Endothelial cell of umbilical vein (primary cell): Measurements from ENCODE around the gene PFKFB3. TPM values are rescaled to one million over a fixed set of nuclear protein-coding genes. Genes with fewer than 3 reads are reported as not detected.
"Not testable (repeated sequence)": the region's sequence is repeated elsewhere in the genome, so short reads cannot be mapped to it uniquely, and the experiment has no call there.

Experiments used
- BruUV-seq: library from RNA; stranded (reverse); fragments of 400-500 nt; replicated peaks from 2 replicates; lab custom pipeline; 2021; lab: Mats Ljungman, UMichigan
- CTCF ChIA-PET: fragments of 300-600, 350-600 bp; sonication (Branson Sonifier 250); formaldehyde crosslinking; loops from one replicate; lab custom pipeline; 2021; ENCODE audit warnings: antibody characterized with exemption, inconsistent platforms; lab: Charles Lee
- POLR2A ChIA-PET: fragments of 300-600, 350-600 bp; sonication (Branson Sonifier 250); formaldehyde crosslinking; loops from one replicate; lab custom pipeline; 2021; ENCODE audit warnings: antibody characterized with exemption, inconsistent platforms; lab: Charles Lee
- DNase-seq: peaks from one replicate; pipeline ENCODE4 v3.0.0-alpha.2; 2011; ENCODE audit warnings: low read depth, low spot score
- FAIRE-seq: peaks from 2 replicates; lab custom pipeline; 2011; peaks lifted over from hg19 to GRCh38; lab: Jason Lieb, UNC
- H2AFZ ChIP-seq: 2 replicates; pipeline ENCODE4 v1.6.0; 2012; ENCODE audit warnings: low read depth, low read length, control low read depth, inconsistent platforms
- H3K27ac ChIP-seq: 2 replicates; pipeline ENCODE4 v1.5.1; 2011; ENCODE audit warnings: low read depth, mild to moderate bottlenecking, control low read depth, low read length, moderate library complexity; ENCODE audit not compliant: insufficient read depth
- H3K27me3 ChIP-seq, 2 experiments: 2 replicates each; pipeline versions ENCODE4 v1.6.0 to v1.6.1; 2011; ENCODE audit warnings: low read length in 2 of 2, mixed read lengths in 1 of 2; ENCODE audit not compliant: control insufficient read depth in 2 of 2, insufficient read depth in 2 of 2
- H3K36me3 ChIP-seq, 2 experiments: 2 replicates in 1 of 2; 3 replicates in 1 of 2; pipeline ENCODE4 v1.5.1; 2011; ENCODE audit warnings: low read length in 2 of 2, mild to moderate bottlenecking in 1 of 2, moderate library complexity in 1 of 2; ENCODE audit not compliant: control insufficient read depth in 2 of 2, insufficient read depth in 2 of 2; ENCODE audit errors: extremely low read depth in 1 of 2
- H3K4me1 ChIP-seq: 3 replicates; pipeline ENCODE4 v1.5.1; 2011; ENCODE audit warnings: mild to moderate bottlenecking, low read length; ENCODE audit not compliant: control insufficient read depth, insufficient read depth; ENCODE audit errors: extremely low read depth
- H3K4me2 ChIP-seq: 2 replicates; pipeline ENCODE4 v1.6.1; 2011; ENCODE audit warnings: low read length, control low read depth, mixed read lengths; ENCODE audit not compliant: insufficient read depth
- H3K4me3 ChIP-seq, 3 experiments: fragments of 200-600 bp in 1 of 3; sonication (generic), shearing (Covaris generic) in 1 of 3; replicated peaks in 1 of 3; 2 replicates each; pipeline ENCODE4 v1.5.1; 2011 to 2016; ENCODE audit warnings: control low read depth in 3 of 3, low read length in 3 of 3, mild to moderate bottlenecking in 2 of 3, inconsistent platforms in 1 of 3, low read depth in 1 of 3, moderate library complexity in 1 of 3; ENCODE audit not compliant: insufficient read depth in 1 of 3
- H3K79me2 ChIP-seq: 2 replicates; pipeline ENCODE4 v1.6.0; 2012; ENCODE audit warnings: low read length, inconsistent platforms; ENCODE audit not compliant: control insufficient read depth, insufficient read depth
- H3K9ac ChIP-seq: replicated peaks from 2 replicates; pipeline ENCODE3; 2011; ENCODE audit warnings: low read length, control low read depth; ENCODE audit not compliant: insufficient read depth; ENCODE audit errors: extremely low read depth
- H3K9me1 ChIP-seq: replicated peaks from 3 replicates; pipeline ENCODE4 v1.6.0; 2011; ENCODE audit warnings: mild to moderate bottlenecking, low read length; ENCODE audit not compliant: control insufficient read depth, insufficient read depth; ENCODE audit errors: extremely low read depth
- H3K9me3 ChIP-seq: replicated peaks from 2 replicates; pipeline ENCODE4 v1.5.1; 2012; ENCODE audit warnings: low read length, inconsistent platforms; ENCODE audit not compliant: control insufficient read depth, insufficient read depth
- H4K20me1 ChIP-seq: replicated peaks from 2 replicates; pipeline ENCODE3; 2011; ENCODE audit warnings: mild to moderate bottlenecking, low read length; ENCODE audit not compliant: control insufficient read depth, insufficient read depth; ENCODE audit errors: extremely low read depth
- EZH2 ChIP-seq: IDR thresholded peaks from 2 replicates; pipeline ENCODE4 v1.6.1; 2012; ENCODE audit warnings: borderline replicate concordance, low read depth, mild to moderate bottlenecking, moderate library complexity, low read length, inconsistent platforms; ENCODE audit not compliant: severe bottlenecking
- FOS ChIP-seq: IDR thresholded peaks from 2 replicates; pipeline ENCODE4 v1.6.1; 2011; ENCODE audit warnings: mild to moderate bottlenecking, low read length, moderate library complexity, borderline replicate concordance; ENCODE audit not compliant: insufficient read depth
- GATA2 ChIP-seq: IDR thresholded peaks from 2 replicates; pipeline ENCODE4 v1.7.0; 2011; ENCODE audit warnings: low read depth, mild to moderate bottlenecking, moderate library complexity, mixed read lengths, low read length; ENCODE audit not compliant: insufficient read length, insufficient read depth
- JUN ChIP-seq: IDR thresholded peaks from 2 replicates; pipeline ENCODE4 v1.6.1; 2011; ENCODE audit warnings: borderline replicate concordance, low read depth; ENCODE audit not compliant: insufficient read length, insufficient read depth
- MAX ChIP-seq: IDR thresholded peaks from 2 replicates; pipeline ENCODE4 v1.6.1; 2011; ENCODE audit not compliant: insufficient read depth, insufficient read length
- MYC ChIP-seq: IDR thresholded peaks from one replicate; pipeline ENCODE4 v1.6.1; 2011; ENCODE audit warnings: mild to moderate bottlenecking, low read depth, low read length
- POLR2A ChIP-seq: IDR thresholded peaks from 2 replicates; pipeline ENCODE4 v1.6.1; 2012; ENCODE audit warnings: low read depth, mild to moderate bottlenecking, control low read depth, low read length
- POLR2AphosphoS5 ChIP-seq: IDR thresholded peaks from 2 replicates; pipeline ENCODE4 v1.6.1; 2012; ENCODE audit warnings: low read depth, mild to moderate bottlenecking, control low read depth, low read length, moderate library complexity; ENCODE audit not compliant: insufficient read depth
- dilution Hi-C: fragments of 300-500 bp; cut with MboI; formaldehyde crosslinking; loops from one replicate; pipeline ENCODE4 v1.15.0; 2019; ENCODE audit warnings: low sequenced_read_pairs; ENCODE audit not compliant: extremely low pct_ligation_motif_present
- intact Hi-C: fragments of 100-400 bp; cut with micrococcal nuclease; formaldehyde crosslinking; loops from one replicate; pipeline ENCODE4 v1.10.0; 2022
- polyA plus RNA-seq, 4 experiments: library from polyadenylated mRNA; depleted of rRNA in 3 of 4; stranded (reverse) in 3 of 4; unstranded in 1 of 4; fragments of >200 nt; gene quantifications; 2 replicates each; pipeline versions ENCODE4 v1.2.1 to v1.2.3, GENCODE V29; 2011 to 2012; ENCODE audit warnings: missing spikeins in 1 of 4
- total RNA-seq: library from RNA; stranded (reverse); gene quantifications from 2 replicates; pipeline ENCODE4 v1.2.3, GENCODE V29; 2021
- TF ChIP-seq, protein P1 (sequence below), 2 donors: IDR thresholded peaks; 1 replicate in 1 of 2; 2 replicates in 1 of 2; pipeline ENCODE4 v1.5.1; 2011; ENCODE audit warnings: low read length in 2 of 2, mild to moderate bottlenecking in 2 of 2, moderate library complexity in 2 of 2, control low read depth in 1 of 2, inconsistent platforms in 1 of 2, low read depth in 1 of 2; ENCODE audit not compliant: insufficient read depth in 1 of 2; ENCODE audit errors: extremely low read depth in 1 of 2

Gene PFKFB3
- total and polyA plus RNA-seq, 2 donors (not counting 3 experiments of a cell fraction or from before 2014, with no cell fraction given), result 15.8 to 33.7 TPM

GRCh38 chr10:6204341-6205191, 1.8 kb downstream of the PFKFB3 start:
- dilution Hi-C loops (no loop called here), intact Hi-C loops (loop anchor here (2.0 to 5.0 kb wide), 3 partner anchors 34 to 257 kb away; no protein-coding TSS in a partner anchor)
- FAIRE-seq (peak; percentile 59), DNase-seq (peak; percentile 54)
- ChIA-PET POLR2A (interaction anchor here (0.6 to 1.3 kb wide), 2 partner anchors 12 to 197 kb away, joined by 8 to 9 read pairs; no protein-coding TSS in a partner anchor), CTCF (interaction anchor here (0.9 to 8.1 kb wide), 4 partner anchors 8 to 200 kb away, joined by 3 to 285 read pairs (median 4); no protein-coding TSS in a partner anchor)
- TSS peak; percentile 25 for BruUV-seq
- no peaks in the 10 kb centered on the region for H3K9me3 ChIP-seq
- no peaks in the 10 kb centered on the region for H4K20me1 ChIP-seq
- H3K27me3 ChIP-seq, result no peaks in the 10 kb centered on the region
- no peaks in the 10 kb centered on the region for H3K9me1 ChIP-seq
- no peak overlapping the region for H3K27ac ChIP-seq
- no peaks in the 10 kb centered on the region for H3K36me3 ChIP-seq
- TF ChIP-seq JUN (no peak), MAX (no peak), POLR2A (no peak), POLR2AphosphoS5 (no peak), EZH2 (no peak), GATA2 (no peak), FOS (no peak), MYC (no peak)
- TF ChIP-seq, protein P1, sequence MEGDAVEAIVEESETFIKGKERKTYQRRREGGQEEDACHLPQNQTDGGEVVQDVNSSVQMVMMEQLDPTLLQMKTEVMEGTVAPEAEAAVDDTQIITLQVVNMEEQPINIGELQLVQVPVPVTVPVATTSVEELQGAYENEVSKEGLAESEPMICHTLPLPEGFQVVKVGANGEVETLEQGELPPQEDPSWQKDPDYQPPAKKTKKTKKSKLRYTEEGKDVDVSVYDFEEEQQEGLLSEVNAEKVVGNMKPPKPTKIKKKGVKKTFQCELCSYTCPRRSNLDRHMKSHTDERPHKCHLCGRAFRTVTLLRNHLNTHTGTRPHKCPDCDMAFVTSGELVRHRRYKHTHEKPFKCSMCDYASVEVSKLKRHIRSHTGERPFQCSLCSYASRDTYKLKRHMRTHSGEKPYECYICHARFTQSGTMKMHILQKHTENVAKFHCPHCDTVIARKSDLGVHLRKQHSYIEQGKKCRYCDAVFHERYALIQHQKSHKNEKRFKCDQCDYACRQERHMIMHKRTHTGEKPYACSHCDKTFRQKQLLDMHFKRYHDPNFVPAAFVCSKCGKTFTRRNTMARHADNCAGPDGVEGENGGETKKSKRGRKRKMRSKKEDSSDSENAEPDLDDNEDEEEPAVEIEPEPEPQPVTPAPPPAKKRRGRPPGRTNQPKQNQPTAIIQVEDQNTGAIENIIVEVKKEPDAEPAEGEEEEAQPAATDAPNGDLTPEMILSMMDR (IDR thresholded peaks at IDR 0.05; ENCODE audit: extremely low read depth in 1 of 2, insufficient read depth in 1 of 2, low read depth in 1 of 2, low read length in 2 of 2), result no peak
- H3K79me2 ChIP-seq, result peaks cover 33% of the 10 kb centered on the region
- peaks cover 23% of the 10 kb centered on the region for H3K4me1 ChIP-seq
- H2AFZ ChIP-seq, result no peak overlapping the region
- H3K9ac ChIP-seq, result peak overlapping the region; percentile 20
- peak overlapping the region; percentile 73 to 87 (median 83) for H3K4me3 ChIP-seq
- H3K4me2 ChIP-seq, result peak overlapping the region; percentile 92

DNA sequence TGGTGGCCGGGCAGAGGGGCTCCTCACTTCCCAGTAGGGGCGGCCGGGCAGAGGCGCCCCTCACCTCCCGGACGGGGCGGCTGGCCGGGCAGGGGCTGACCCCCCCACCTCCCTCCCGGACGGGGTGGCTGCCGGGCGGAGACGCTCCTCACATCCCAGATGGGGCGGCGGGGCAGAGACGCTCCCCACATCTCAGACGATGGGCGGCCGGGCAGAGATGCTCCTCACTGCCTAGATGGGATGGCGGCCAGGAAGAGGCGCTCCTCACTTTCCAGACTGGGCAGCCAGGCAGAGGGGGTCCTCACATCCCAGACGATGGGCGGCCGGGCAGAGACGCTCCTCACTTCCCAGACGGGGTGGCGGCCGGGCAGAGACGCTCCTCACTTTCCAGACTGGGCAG, 3.8 kb downstream of the PFKFB3 start:
- not testable (repeated sequence) for BruUV-seq
- H3K79me2 ChIP-seq, result peaks cover 40% of the 10 kb centered on the region

More for the DNA sequence above, 3.8 kb downstream of the PFKFB3 start:
- dilution Hi-C loops, intact Hi-C loops, H3K4me3 ChIP-seq, H2AFZ ChIP-seq, H3K4me2 ChIP-seq, H3K9ac ChIP-seq, POLR2A ChIA-PET, H3K9me1 ChIP-seq, DNase-seq, FAIRE-seq, H3K27me3 ChIP-seq, CTCF ChIA-PET, H3K36me3 ChIP-seq, H3K27ac ChIP-seq, H4K20me1 ChIP-seq, H3K9me3 ChIP-seq: not testable (repeated sequence)
- H3K4me1 ChIP-seq, result peaks cover 14% of the 10 kb centered on the region
